Hematopoietic multipotent progenitor cell treated with erythropoietin and hydrocortisone succinate and interleukin-3 and kit ligand, for 6 days (in vitro differentiated cells): Measurements from ENCODE around the gene DEFB113.

Source experiments
- DNase-seq: peaks from one replicate; pipeline ENCODE4 v3.0.0-alpha.2; 2015

Gene DEFB113

DNA sequence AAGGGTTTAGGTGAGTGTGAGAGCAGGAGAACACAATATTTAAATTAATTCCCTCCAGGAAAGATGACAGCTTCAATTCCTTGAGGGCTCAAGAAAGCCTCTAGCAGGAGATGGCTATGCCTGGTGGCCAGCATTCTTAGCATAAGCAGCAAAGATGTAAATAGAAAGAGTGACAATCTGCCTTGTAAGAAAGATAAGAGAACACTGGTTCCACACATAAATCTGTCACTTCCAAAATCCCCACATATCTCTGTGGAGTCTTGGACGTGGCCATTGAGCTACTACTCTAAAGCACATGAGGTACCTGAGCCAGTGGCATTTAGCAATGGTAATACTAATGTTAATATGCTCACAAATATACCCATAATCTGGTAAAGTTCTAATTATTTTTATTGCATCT, 34.7 kb downstream of the DEFB113 start:
- DNase-seq: no peak

GRCh38 chr6:49933526-49933925, 35.9 kb downstream of the DEFB113 start:
- DNase-seq: no peak

DNA sequence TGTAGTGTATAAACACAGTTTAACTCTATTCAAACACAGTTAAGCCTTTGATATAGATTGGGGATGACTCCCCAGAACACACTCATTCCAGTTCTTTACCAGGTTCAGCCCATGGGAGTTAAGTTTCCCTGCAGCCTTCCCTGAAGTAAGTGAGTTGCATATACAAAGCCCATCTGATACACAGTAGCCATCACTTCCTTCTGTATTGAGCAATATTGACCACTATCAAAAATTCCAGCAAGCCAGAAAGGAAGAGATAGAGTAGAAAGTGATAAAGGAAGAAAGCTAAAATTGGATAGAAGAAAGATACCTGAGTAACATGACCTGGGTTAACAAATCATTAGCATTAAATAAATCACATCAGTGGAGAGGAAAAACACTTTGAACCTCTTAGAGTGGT, 40.1 kb downstream of the DEFB113 start:
- no peak for DNase-seq

DNA sequence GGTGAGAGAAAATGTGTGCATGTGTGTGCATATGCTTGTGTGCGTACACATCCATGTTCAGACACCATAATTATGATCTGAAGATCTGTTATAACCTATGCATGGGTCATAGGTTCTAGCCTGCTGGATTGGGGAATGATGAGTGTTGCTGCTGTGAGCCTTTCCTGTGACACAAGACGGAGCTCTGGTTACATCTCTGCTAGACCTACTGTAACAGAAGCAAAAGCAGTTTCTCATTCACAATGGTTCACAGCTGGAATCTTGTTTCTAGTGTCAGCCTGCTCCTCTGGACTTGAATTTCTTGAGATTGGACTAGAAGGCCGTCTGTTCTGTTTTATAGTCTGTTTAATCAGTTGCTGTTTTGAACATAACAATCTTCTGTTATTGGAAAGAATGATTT, 45.6 kb downstream of the DEFB113 start:
- no peak for DNase-seq

DNA sequence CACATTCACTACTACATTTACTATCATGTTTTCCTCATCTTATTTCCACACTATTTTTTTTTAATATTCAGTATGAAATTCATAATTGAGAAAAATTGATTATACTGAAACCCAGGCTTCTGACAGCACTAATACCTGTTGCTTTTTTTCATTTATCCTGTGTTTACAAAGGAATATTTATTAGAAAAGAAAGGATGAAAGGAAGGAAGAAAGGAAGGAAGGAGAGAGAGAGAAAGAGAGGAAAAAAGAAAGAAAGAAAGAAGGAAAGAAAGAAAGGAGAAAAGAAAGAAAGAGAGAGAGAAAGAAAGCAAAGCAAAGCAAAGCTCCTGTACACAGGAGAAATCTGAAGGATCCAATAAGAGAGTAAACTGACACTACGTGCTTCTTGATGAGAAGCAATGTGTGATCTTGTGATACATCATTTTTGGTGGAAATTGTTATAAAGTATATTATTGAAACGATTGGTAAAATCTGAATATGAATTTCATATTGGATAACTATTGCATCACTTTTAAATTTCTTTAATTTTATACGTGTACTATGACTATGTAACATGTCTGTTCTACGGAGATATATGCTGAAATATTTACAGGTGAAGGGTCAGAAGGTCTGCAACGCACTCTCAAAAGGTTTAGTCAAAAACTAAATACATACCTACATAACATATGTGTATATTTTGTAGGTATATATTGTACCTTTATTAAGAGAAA, 49.3 kb downstream of the DEFB113 start:
- DNase-seq: no peak

DNA sequence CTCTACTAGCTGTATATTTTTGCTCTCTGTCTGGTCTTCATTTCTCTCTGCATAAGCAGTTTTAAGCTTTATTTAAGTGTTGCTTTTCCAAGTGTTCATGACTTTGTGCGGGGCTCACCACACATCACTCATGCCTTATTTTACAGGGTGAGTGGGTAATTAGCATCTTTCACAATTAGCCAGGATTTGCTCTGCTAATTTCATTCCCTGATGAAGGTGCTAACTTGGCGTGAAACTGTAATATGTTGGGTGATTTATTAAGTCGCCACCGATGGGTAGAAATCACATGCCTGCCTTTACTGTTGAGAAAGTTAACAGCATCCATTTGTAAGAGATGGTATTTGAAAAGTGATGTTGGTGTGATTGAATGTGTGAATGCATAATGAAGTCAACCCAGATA, 50.2 kb downstream of the DEFB113 start:
- no peak for DNase-seq

DNA sequence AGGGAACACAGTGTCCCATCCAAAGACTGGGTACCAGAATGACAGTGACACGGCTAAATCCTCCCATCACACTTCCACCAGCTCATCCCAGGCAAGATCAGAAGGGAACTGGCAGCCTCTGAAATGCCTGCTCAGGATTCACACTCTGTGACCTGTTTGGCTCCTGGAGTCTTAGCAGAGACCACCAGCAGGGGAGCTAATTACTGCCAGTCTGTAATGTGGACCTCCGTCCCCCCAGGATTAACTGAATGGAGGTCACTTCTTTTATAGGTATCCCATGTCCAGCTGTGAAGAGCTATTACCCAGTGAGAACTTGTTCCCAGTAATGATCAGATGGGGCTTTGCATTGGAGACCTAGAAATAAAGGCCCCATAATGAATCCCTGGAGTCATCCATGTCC, 50.6 kb downstream of the DEFB113 start:
- no peak for DNase-seq
